Upper lobe of right lung (tissue), 1 donor: ENCODE measurements around the gene ANKRD62. TPM values are rescaled to one million over a fixed set of nuclear protein-coding genes. Genes with fewer than 3 reads are reported as not detected.

Source experiments
- ATAC-seq: fragments of 200-7000 bp; cut with Tn5 transposase; one replicate; pipeline ENCODE4 v1.9.1; 2020; ENCODE audit warnings: mild to moderate bottlenecking, moderate library complexity
- DNase-seq: peaks from one replicate; pipeline ENCODE4 v3.0.0-alpha.2; 2020
- H3K27ac ChIP-seq: fragments of 200-600 bp; one replicate; pipeline ENCODE4 v1.8.0; 2022
- H3K27me3 ChIP-seq: fragments of 200-600 bp; one replicate; pipeline ENCODE4 v1.8.0; 2022; ENCODE audit warnings: mild to moderate bottlenecking
- H3K36me3 ChIP-seq: fragments of 200-600 bp; one replicate; pipeline ENCODE4 v1.8.0; 2022
- H3K4me1 ChIP-seq: fragments of 200-600 bp; one replicate; pipeline ENCODE4 v1.8.0; 2022
- H3K4me3 ChIP-seq: fragments of 200-600 bp; one replicate; pipeline ENCODE4 v1.8.0; 2022; ENCODE audit warnings: mild to moderate bottlenecking
- H3K9me3 ChIP-seq: fragments of 200-600 bp; one replicate; pipeline ENCODE4 v1.8.0; 2022
- intact Hi-C: fragments of 100-400 bp; cut with DNase I; formaldehyde crosslinking; loops from one replicate; pipeline ENCODE4 v1.11.0; 2022
- total RNA-seq: library from RNA; stranded (reverse); fragmentation: NEBNext Ultra II Directional; extraction: Animal tissue kit (Norgen Biotek cat#: 25700); gene quantifications from one replicate; pipeline ENCODE4 v1.2.1, GENCODE V29; 2021
- TF ChIP-seq, protein P1 (sequence below): fragments of 200-600 bp; IDR thresholded peaks from one replicate; pipeline ENCODE4 v1.8.0; 2022; ENCODE audit warnings: antibody characterized with exemption
- donor health status: DM: no; HTN: yes; CAD: no; lungs with severe emphysema.

Gene ANKRD62
- total RNA-seq, 1 donor from 2014 or later = 0.12 TPM

DNA sequence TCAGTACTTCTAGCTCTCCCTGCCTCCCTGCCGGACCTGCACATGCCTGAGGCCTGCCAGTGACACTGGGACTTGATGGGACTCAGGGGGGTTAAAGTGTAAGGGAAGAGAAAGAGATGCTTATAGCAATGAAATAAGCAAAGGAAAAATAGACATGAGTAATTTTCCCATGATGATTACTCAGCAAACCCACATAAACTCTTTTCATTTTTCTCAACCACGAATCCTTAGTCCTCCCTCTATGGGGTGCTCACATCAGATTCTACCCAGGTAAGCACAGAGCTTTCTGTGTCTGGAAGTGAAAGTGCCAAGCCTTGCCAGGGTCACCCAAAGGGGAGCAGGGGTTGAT lies 44.8 kb upstream of the ANKRD62 start:
- DNase-seq (no peak), ATAC-seq (no peak)
- Histone ChIP-seq H3K4me1 (no peaks in the 10 kb centered on the region), H3K27ac (no peak overlapping the region), H3K27me3 (no peaks in the 10 kb centered on the region), H3K36me3 (no peaks in the 10 kb centered on the region), H3K9me3 (no peaks in the 10 kb centered on the region), H3K4me3 (no peak overlapping the region)
- intact Hi-C loops = no loop called here
- TF ChIP-seq, protein P1, sequence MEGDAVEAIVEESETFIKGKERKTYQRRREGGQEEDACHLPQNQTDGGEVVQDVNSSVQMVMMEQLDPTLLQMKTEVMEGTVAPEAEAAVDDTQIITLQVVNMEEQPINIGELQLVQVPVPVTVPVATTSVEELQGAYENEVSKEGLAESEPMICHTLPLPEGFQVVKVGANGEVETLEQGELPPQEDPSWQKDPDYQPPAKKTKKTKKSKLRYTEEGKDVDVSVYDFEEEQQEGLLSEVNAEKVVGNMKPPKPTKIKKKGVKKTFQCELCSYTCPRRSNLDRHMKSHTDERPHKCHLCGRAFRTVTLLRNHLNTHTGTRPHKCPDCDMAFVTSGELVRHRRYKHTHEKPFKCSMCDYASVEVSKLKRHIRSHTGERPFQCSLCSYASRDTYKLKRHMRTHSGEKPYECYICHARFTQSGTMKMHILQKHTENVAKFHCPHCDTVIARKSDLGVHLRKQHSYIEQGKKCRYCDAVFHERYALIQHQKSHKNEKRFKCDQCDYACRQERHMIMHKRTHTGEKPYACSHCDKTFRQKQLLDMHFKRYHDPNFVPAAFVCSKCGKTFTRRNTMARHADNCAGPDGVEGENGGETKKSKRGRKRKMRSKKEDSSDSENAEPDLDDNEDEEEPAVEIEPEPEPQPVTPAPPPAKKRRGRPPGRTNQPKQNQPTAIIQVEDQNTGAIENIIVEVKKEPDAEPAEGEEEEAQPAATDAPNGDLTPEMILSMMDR = no peak

DNA sequence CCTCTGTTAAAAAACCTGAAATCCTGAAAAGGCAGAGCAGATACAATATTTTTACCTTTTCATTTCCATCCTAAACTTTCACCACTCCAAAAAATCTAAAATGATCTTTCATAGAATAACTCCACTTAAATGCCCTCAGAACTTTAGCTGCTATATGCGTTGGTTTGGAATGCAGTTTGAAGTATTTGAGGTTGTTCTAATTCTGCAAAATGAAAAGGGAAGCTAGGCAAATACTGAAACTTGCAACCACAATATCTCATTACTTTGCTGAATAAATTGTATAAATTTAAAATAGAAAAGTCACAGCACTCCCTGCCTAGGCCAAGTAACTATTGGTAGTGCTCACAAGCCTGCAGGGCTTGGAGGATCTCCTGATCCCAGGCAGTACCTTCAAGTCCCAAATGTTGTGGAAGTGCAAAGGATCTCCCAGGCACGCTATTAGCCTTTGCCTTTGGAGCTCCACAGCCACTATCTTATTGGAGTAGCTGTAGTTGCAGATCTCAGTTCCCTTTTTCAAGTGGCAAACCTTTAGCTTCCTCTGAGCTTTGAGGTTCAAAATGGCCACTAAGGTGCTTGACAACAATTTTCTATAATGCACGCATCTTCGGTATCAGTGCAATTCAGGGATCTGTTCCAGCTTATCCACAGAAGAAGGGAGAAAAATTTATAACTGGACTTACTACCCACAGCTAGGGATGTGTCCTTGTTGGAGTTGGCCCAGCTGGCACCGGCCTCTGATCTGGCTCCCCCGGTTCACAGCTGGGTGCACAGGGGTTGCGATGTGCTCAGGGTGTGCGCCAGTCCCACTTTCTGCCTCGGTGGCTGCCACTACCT lies 43.4 kb upstream of the ANKRD62 start:
- H3K4me3 ChIP-seq = no peak overlapping the region
- TF ChIP-seq, protein P1 = no peak
- no peaks in the 10 kb centered on the region for H3K27me3 ChIP-seq
- ATAC-seq = peak; percentile 19
- H3K4me1 ChIP-seq = no peaks in the 10 kb centered on the region
- H3K36me3 ChIP-seq = no peaks in the 10 kb centered on the region
- no peak for DNase-seq
- no peaks in the 10 kb centered on the region for H3K9me3 ChIP-seq
- intact Hi-C loops = no loop called here
- H3K27ac ChIP-seq = no peak overlapping the region

DNA sequence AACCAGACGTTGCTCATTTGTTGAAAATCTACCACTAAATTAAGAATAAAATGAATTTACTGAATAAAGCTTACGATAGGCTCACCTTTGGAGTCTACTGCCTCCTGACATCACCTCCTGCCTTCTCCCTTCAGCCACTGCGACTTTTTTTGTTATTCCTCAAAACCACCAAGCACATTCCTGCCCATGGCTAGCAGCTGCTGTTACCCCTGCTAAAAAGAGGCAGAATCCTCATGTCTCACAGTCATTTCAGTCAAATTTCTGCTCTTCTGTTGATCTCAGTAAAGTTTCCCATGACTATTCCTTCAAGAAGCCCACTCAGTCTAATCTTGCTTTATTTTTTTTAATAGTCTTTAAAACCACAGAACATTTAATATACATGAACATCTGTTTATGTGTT lies 40.8 kb upstream of the ANKRD62 start:
- Histone ChIP-seq H3K9me3 (no peaks in the 10 kb centered on the region), H3K27me3 (no peaks in the 10 kb centered on the region), H3K4me3 (no peak overlapping the region), H3K36me3 (no peaks in the 10 kb centered on the region), H3K27ac (no peak overlapping the region), H3K4me1 (no peaks in the 10 kb centered on the region)
- DNase-seq = no peak
- intact Hi-C loops = no loop called here
- no peak for ATAC-seq
- TF ChIP-seq, protein P1 = no peak

DNA sequence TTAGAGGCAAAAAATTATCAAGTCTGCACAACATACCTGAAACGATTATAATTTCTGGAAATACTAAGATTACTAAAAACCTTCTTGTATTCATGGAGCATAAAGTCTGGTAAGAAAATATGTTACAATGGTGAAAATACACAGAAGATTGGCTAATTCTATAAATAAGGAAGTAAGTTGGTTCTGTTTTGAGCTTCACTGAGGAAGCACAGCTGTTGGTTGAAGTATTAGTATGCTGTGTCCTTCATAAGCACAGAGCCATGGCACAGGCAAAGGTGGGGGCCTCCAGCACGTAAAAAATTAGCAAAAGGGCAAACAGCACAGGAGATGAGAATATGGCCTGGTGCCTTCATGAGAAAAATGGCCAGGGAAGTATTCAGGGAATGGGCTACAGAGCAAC lies 40.4 kb upstream of the ANKRD62 start:
- peak; percentile 72 for ATAC-seq
- TF ChIP-seq, protein P1 = no peak
- DNase-seq = no peak
- Histone ChIP-seq H3K27me3 (no peaks in the 10 kb centered on the region), H3K4me1 (no peaks in the 10 kb centered on the region), H3K36me3 (no peaks in the 10 kb centered on the region), H3K4me3 (no peak overlapping the region), H3K9me3 (no peaks in the 10 kb centered on the region), H3K27ac (no peak overlapping the region)
- intact Hi-C loops = no loop called here

DNA sequence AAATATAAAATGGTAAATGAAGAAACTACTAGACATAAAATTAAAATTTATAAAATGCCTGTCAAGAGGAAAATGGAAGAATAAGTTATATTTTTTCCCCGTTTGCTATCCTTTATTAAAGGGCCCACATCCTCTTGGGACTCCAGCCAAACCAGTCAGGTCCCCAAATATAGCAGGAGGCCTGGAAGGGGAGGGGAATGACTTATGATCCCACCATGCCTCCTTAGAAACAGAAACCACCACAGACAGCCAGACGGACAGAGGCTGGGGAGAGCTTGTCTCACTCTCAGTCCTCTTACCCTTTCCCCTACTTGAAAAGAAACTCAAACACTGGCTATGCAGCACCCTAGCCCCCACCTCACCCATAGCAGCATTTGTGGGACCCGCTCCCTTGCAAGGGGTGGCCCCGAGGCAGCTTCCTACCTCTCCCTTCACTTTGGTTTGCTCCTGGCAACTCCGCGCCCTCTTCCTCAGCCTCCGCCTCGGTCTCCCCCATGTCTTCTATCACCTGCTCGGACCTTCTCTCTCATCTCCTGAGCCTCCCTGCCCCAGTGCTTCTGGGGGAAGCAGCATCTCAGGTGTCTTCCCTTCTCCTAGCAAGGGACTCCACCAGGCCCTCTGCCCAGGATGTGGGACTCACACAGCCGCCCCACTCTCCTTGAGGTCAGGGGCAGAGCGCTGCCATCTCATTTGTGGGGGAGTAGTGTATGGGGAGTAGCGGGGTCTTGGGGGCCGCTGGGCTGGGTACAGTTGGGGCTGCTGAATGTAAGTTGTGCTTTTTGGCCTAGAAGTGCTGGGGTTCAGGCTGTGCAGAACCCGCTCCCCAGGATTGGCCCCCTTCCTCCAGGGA lies 37.4 kb upstream of the ANKRD62 start:
- Histone ChIP-seq H3K36me3 (no peaks in the 10 kb centered on the region), H3K9me3 (no peaks in the 10 kb centered on the region), H3K27me3 (no peaks in the 10 kb centered on the region), H3K4me1 (no peaks in the 10 kb centered on the region), H3K4me3 (no peak overlapping the region), H3K27ac (no peak overlapping the region)
- TF ChIP-seq, protein P1 = no peak
- no peak for DNase-seq
- ATAC-seq = peak; percentile 16
- intact Hi-C loops = no loop called here
